ENCODE data around the gene NOP9.

Gene NOP9

GRCh38 chr14:24329073-24329663 is 29.5 kb downstream of the NOP9 start:
- no peak for DNase-seq (ENCODE audit: low spot score)

GRCh38 chr14:24329736-24330135 is 30.1 kb downstream of the NOP9 start:
- DNase-seq (ENCODE audit: low spot score), result no peak

GRCh38 chr14:24330973-24331674 is 31.5 kb downstream of the NOP9 start:
- no peak for DNase-seq (ENCODE audit: low spot score)

- DNase-seq (ENCODE audit: low spot score), result no peak
Observed at GRCh38 chr14:24331731-24332267, 32.1 kb downstream of the NOP9 start.

GRCh38 chr14:24332268-24332993 is 32.8 kb downstream of the NOP9 start:
- DNase-seq (ENCODE audit: low spot score), result peak; percentile 88

GRCh38 chr14:24334431-24335291 is 35.0 kb downstream of the NOP9 start, which contains the start of gene ADCY4:
Gene ADCY4 (minus strand): TSS chr14:24335071. CDS start chr14:24334652, 419 bp downstream.
- peak; percentile 52 for DNase-seq (ENCODE audit: low spot score)

GRCh38 chr14:24335461-24336171 is 36.0 kb downstream of the NOP9 start:
- DNase-seq (ENCODE audit: low spot score), result peak; percentile 46

GRCh38 chr14:24337144-24337823 is 37.6 kb downstream of the NOP9 start:
- DNase-seq (ENCODE audit: low spot score), result no peak

GRCh38 chr14:24337824-24338175 is 38.1 kb downstream of the NOP9 start:
- no peak for DNase-seq (ENCODE audit: low spot score)

- no peak for DNase-seq (ENCODE audit: low spot score)
Observed at GRCh38 chr14:24338843-24339242, 39.2 kb downstream of the NOP9 start.

GRCh38 chr14:24339284-24340151 is 39.9 kb downstream of the NOP9 start, which contains the start of gene RIPK3:
Gene RIPK3 (minus strand): TSS chr14:24339991. CDS start chr14:24339826, 165 bp downstream.
- no peak for DNase-seq (ENCODE audit: low spot score)

- no peak for DNase-seq (ENCODE audit: low spot score)
Observed at GRCh38 chr14:24340606-24341005, 41.0 kb downstream of the NOP9 start.

- DNase-seq (ENCODE audit: low spot score), result no peak
Observed at GRCh38 chr14:24342889-24343288, 43.2 kb downstream of the NOP9 start.

- no peak for DNase-seq (ENCODE audit: low spot score)
Observed at GRCh38 chr14:24343795-24344660, 44.4 kb downstream of the NOP9 start.

GRCh38 chr14:24347134-24347533 is 47.5 kb downstream of the NOP9 start:
- DNase-seq (ENCODE audit: low spot score), result no peak

GRCh38 chr14:24348186-24348585 is 48.5 kb downstream of the NOP9 start:
- DNase-seq (ENCODE audit: low spot score), result no peak

- no peak for DNase-seq (ENCODE audit: low spot score)
Observed at GRCh38 chr14:24349742-24350141, 50.1 kb downstream of the NOP9 start.

GRCh38 chr14:24351517-24351916 is 51.9 kb downstream of the NOP9 start:
- DNase-seq (ENCODE audit: low spot score), result peak; percentile 31

Data from hepatic stellate cell (primary cell).